A673 (cell line): ENCODE results near the gene MTR.

ENCODE experiments used
- CTCF ChIP-seq: fragments of 300-800, 200-600 bp; sonication (generic); conservative IDR thresholded peaks from 2 replicates; pipeline ENCODE4 v1.5.1; 2017; ENCODE audit warnings: low read depth, mild to moderate bottlenecking, antibody characterized with exemption, low read length, moderate library complexity, mixed read lengths
- EZH2 ChIP-seq: fragments of 200-600 bp; sonication (generic); IDR thresholded peaks from 2 replicates; pipeline ENCODE4 v1.6.1; 2017; ENCODE audit warnings: borderline replicate concordance, low read depth, mild to moderate bottlenecking, mixed read lengths, antibody characterized with exemption, low read length; ENCODE audit not compliant: poor library complexity, severe bottlenecking

- TF ChIP-seq CTCF: no peak
- no peak for TF ChIP-seq EZH2
Measured at GRCh38 chr1:236773919-236774318, 21.2 kb upstream of the MTR start.
